ENCODE data around the gene DOK5.

Gene DOK5

DNA sequence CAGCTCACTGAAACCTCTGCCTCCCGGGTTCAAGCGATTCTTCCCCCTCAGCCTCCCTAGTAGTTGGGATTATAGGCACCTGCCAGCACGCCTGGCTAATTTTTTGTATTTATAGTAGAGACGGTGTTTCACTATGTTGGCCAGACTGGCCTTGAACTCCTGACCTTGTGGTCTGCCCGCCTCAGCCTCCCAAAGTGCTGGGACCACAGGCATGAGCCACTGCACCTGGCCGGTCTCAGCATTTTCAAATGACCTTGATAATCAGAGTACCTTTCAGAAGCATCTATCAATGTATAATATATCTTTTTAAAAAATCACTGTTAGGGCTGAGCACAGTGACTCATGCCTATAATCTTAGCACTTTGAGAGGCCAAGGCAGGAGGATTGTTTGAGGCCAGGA, 143.0 kb downstream of the DOK5 start:
- no peak for DNase-seq (ENCODE audit: low read depth)

DNA sequence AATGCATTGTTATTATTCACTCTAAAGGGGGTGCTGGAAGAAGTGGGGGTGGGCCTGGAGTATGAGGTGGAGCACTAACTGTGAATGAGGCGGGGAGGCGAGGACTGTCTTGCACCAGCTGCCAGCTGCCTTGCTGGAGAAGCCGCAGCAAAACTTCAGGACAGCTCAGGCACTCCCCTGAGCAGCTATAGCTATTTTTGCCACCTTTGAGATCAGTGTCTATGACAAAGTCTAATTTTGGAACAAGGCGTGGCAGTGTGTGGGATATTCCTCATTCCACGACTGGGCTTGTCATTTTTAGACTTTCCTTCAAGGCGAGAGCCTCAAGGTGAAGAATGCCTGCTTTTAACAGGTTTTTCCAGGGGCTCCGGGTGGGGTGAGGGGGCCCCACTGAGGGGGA, 143.8 kb downstream of the DOK5 start:
- DNase-seq (ENCODE audit: low read depth) = no peak

- DNase-seq (ENCODE audit: low read depth) = no peak
These were observed 144.3 kb downstream of the DOK5 start for GRCh38 chr20:54619682-54620081.

DNA sequence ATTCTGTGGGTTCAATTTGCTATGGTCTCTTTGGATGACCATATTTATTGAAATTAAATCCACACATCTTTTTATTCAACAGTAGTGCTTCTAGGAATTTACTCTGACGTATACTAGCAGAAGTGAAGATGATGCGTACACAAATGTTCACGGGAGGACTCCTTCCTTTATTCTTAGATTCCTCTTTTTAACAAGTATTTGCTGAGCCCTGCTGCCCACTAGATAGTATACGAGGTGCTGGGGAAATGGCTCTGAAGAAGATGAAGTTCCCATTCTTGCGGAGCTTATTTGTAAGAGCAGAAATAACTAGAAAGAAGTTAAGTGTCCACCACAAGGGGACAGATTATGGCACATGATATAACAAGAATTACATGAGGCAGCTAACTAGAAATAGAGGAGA, 145.2 kb downstream of the DOK5 start:
- no peak for DNase-seq (ENCODE audit: low read depth)

DNA sequence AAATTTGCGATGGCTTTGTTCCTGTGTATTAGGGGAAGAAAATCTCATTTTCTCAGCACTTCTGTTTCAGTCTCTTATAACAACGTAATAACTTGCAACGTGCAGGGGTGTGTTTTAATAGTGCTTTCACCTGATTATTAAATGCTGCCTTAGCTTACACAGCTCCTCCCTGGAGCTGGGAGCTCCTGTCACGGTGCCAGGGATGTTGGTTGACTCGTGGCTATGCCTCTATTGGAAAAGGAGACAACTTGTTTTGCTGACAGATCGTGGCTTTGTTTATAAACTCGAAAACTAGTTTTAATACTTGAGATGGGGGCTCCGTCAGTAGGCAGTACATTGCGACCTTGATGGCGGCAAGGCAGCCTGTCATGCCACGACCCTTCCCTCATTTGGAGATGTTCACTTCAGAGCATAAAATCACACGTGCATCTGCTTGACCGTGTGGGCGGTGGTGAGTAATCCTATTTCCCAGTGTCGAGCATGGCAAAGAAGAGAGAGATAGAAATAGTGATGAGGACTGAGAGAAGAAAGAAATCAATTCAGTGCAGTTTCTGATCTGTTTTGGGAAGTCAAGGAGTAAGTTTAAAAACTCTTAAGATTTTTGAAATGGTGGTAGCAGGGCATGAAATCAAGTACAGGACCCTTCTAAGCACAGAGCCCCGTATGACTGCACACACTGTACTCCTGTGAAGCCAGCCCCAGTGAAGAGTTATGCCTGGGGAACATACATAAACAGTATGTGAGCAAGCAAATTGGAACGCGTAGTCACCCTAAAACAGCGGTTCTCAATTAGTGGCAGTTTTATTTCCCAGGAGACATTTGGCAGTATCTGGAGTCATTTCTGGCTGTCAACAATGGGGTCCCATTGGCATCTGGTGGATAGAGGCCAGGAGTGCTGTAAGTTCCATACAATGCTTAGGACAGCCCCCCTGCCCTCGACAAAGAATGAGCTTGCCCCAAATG, 147.2 kb downstream of the DOK5 start:
- no peak for DNase-seq (ENCODE audit: low read depth)

DNA sequence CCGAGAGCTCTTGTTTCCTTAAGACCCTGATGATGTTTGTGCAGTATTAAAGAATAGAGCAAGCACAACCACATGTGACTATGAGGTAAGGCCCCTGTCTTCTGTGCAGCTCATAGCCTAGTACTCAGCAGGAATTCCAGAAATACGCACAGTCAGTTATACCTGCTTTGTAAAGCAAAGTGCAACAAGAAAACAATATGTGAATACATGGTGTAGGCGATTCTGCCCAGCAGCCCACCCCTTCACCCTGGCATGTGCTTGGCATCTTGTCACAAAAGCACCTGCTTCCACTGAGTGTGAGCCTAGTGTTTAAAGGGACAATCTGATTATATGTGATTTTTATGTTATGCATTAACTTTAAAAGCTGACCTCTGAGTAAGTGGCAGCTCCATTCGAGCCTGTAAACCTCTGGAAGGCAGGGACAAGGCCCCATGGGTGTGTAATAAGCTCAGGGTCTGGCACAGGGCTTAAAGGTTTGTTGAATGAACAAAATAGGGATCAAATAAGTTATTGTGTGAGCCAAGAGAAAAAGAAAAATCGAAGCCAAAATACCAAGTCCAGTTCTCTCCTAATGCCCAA, 148.7 kb downstream of the DOK5 start:
- no peak for DNase-seq (ENCODE audit: low read depth)

DNA sequence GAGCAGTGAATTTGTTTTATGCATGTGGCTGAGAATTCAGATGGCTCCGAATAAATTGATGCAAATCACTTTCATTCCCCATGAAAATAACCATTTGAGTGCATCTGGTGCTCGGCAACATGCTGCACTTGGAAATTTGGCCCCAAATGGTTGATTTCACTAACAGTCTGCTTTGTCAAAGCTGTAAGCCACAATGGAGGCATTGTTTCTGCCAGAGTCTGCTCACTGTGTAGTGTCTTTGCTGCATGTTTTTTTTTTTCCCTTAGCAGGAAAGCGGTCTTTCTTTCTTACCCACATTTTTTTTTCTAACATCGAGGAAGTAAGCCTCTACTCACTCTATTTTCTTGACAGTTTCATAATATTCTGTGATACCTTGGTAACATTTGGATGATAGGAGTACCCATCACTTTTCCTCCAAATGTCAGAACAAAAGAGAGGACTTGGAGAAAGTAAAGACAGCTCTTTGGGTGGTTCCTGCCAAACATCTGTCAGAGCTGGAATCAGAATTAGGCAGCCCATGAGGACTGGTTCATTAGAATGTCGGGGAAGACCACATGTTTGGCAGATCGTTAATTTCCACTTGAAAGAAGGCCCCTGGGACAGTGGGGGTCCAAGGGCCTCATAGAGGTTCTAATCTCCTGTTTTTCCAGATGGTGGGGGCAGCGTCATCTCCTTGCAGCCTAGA, 149.5 kb downstream of the DOK5 start:
- DNase-seq (ENCODE audit: low read depth) = no peak

GRCh38 chr20:54625497-54625896, 150.1 kb downstream of the DOK5 start:
- no peak for DNase-seq (ENCODE audit: low read depth)

- no peak for DNase-seq (ENCODE audit: low read depth)
These were observed 150.7 kb downstream of the DOK5 start for GRCh38 chr20:54626126-54626525.

- no peak for DNase-seq (ENCODE audit: low read depth)
These were observed 154.2 kb downstream of the DOK5 start for GRCh38 chr20:54629632-54630031.

DNA sequence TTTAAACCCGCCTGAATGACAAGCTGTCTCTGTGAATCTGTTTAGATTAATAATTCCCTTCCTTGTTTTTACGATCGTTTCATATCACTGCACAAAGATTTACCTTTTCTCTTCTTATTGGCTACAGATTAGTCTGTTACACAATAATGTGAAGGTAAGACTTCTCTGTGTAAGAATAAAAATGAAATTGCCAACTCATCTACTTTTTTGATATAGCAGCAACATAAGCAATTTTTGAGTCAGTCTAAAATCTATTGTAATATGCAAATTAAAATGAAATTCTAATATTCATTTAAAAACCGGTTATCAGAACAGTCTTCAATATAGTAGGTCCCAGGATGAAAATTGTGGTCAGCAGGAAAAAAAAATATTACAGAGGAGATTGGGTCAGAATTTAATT, 155.2 kb downstream of the DOK5 start:
- DNase-seq (ENCODE audit: low read depth) = no peak

DNA sequence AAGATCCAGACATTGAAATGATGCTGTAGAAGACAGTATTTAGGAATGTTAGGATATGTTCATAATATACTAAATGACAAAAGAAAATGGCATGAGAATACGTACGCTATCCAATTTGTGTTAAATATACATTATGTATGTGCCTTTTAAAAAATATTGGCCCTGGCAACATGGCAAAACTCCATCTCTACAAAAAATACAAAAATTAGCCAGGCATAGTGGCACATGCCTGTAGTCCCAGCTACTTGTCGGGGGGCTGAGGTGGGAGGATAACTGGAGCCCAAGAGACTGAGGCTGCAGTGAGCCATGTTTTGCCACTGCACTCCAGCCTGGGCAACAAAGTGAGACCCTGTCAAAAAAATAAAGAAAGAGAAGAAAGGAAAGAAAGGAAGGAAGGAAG, 155.7 kb downstream of the DOK5 start:
- DNase-seq (ENCODE audit: low read depth) = no peak

DNA sequence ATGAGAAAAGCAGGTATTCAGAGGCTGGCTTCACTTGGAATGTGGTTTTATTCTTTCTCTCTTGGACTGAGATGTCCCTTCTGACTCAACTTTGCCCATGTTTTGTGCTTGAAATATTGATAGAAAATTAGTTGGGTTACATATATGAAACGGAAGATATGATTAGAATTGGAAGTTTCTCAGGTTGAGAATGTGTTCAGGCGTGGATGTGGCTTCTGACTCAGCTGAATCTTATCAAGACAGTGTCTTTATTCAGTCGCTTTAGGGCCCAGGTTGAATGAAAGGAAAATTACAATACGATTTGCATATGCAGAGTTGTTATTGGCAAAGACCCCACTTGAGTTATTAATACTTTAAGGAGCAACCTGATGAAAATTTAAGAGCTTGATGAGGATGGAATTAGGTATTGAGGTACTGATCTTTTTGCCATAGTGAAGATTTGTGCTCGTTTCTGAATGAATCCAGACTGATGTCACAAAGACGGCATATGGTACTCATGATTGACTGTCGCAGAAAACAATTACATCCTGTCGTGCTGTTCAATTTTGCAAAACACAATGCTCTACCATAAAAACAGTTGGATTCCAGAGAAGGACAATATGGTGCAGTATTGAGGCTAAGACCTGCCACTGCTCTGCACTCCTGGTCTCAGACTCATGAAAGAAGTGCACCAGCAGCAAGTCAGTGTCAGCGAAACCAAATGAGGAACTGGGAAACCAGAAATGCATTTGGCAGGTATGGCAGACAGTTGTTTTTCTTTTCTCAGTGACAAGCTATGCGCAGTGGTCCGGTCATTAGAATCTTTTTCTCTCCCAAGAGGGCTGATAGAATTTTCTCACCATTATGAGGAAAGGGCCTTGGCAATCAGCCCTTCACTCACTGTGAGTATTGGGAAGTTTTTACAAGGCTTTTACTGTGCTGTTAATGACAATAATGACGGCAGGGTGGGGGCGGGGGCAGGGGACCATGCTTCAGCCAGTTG, 158.3 kb downstream of the DOK5 start:
- DNase-seq (ENCODE audit: low read depth) = no peak

DNA sequence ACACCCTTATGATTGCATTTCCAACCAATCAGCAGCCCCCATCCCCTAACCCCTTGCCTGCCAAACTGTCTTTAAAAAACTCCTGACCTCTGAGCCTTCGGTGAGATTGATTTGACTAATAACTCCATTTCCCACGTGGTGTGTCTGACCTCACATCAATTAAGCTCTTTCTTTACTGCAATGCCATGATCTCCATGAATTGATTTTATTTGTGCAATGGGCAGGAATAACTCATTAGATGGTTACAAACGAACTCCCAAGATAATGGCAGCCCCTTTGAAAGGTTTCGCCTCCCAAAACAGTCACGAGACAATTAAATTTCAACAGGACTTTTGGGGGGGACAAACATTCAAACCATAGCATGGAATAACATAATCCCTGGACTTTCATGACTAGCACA, 161.2 kb downstream of the DOK5 start:
- no peak for DNase-seq (ENCODE audit: low read depth)

- no peak for DNase-seq (ENCODE audit: low read depth)
These were observed 164.5 kb downstream of the DOK5 start for GRCh38 chr20:54639941-54640340.

DNA sequence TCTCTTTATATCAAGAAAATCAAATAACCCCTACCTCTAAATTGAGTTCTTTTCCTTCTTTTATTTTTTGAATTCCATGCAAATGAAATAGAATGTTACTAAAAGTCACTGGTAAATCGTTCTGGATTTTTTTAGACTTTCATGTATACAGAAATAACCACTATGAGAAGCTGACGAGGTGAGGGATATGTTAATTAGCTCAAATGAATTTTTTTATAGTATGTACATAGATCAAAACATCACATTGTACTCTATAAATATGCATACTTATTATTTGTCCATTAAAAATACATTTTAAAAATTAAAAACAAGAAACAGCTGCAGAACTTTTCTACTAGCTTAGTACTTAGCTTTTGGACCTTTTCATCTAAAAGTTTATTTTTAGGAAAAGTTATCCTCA, 165.4 kb downstream of the DOK5 start:
- no peak for DNase-seq (ENCODE audit: low read depth)

DNA sequence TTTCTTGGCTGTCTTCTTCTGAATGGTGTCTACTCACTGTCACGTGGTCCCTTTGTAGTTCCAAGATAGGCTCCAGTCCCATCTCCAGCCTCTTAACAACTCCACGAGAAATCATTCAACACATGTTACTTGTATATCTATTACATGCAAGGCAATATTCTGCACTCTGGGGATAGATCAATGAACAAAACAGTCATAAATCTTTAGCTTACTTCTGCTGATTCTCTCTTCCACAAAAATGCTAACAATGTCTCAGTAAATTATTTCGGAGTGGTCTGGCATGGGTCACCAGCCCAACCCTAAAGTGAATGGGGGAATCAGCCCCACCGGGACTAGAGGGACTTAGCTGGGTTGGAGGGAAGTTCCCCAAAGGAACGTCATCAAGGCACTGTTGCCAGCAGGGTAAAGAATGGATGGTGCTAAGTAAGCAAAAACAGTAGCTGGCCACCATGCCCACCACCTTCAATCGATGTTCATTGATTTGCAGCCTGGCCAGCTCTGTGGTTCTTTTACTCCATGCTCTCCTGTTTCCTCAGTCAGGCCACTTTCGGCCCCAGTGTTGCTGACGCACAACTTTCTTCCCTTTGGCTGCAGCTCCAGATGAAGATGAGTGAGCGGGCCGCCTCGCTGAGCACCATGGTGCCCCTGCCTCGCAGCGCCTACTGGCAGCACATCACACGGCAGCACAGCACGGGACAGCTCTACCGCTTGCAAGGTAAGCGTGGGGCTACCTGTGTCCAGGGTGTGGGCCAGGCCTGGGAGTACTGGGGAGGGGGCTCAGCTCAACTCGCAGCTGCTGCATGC, 167.7 kb downstream of the DOK5 start:
- no peak for DNase-seq (ENCODE audit: low read depth)

DNA sequence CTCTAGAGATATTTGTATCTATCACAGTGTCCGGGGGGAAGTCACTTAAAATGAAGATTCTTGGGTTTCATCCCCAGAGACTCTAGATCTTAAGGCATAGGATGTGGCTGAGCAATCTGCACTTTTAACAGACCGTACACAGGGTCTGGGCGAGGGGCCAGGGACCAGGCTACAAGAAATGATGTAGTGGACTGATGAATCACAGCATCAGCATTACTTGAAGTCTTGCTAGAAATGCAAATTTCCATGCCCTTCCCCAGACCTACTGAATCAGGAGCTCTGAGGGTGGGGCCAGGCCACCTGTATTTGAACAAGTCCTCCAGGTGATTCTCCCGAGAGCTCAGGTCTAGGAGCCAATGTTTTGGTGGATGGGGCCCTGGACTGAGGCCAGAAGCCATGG, 168.4 kb downstream of the DOK5 start:
- no peak for DNase-seq (ENCODE audit: low read depth)

- no peak for DNase-seq (ENCODE audit: low read depth)
These were observed 170.2 kb downstream of the DOK5 start for GRCh38 chr20:54645445-54646155.

GRCh38 chr20:54646156-54646517, 170.7 kb downstream of the DOK5 start:
- DNase-seq (ENCODE audit: low read depth) = no peak
